OCI-LY7 (cell line): ENCODE measurements around the gene ARHGAP28.

Experiments
- CTCF ChIP-seq: fragments of 200-600 bp; sonication (generic); conservative IDR thresholded peaks from 2 replicates; pipeline ENCODE4 v1.5.1; 2014; ENCODE audit warnings: mild to moderate bottlenecking, antibody characterized with exemption, low read length, moderate library complexity, mixed read lengths
- EZH2phosphoT487 ChIP-seq: fragments of 200-600 bp; sonication (generic); IDR thresholded peaks from 2 replicates; pipeline ENCODE4 v1.6.1; 2018; ENCODE audit warnings: low read depth, borderline replicate concordance, mild to moderate bottlenecking, mixed run types, antibody characterized with exemption, low read length, moderate library complexity, mixed read lengths

- TF ChIP-seq CTCF (no peak), EZH2phosphoT487 (no peak)
Observed at GRCh38 chr18:6745504-6746031, 16.1 kb downstream of the ARHGAP28 start.
